ENCODE data around the gene UBE4B. TPM values are rescaled to one million over a fixed set of nuclear protein-coding genes. Genes with fewer than 3 reads are reported as not detected.

UBE4B gene
- total RNA-seq, result 28.1 and 32.6 TPM in 2 replicates

DNA sequence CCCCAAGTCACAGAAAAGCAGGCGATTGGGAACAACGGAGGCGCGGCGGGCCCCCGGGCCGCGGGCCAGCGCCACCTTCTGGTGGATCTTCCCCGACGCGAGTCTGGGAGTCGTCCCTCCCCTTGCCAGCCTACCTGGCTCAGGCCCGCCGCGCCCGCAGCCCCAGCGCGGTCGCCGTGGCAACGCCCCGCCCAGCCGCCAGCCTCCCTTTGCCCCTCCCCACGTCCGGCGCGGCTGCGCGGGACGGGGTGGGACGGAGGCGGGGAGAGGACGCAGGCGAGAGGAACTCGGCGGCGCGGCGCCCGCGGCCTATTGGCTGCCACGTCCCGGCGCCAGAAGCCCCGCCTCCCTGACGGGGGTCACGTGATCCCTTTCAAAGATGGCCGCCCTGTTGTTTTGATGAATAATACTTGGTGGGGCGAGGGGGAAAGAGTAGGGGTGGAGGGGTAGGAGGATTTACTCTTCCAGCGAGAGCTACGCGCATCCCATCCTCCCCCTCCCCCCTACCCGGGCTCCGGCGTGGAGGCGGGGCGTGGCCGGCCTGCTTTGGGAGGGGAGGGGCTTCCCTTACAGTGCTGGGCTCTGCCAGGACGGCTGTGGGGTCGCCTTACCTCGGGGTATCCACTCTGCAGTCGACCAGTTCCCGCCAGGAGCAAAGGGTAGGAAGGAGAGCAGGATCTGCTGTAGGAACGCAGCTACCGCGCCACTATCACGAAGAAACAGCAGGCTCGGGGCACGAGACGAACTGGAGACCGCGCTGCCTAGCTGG, at the start of gene UBE4B:
TSS of gene UBE4B (plus strand) at position 369 of the 769 bp plus-strand sequence. CDS start 713 bp downstream, outside the sequence.

DNA sequence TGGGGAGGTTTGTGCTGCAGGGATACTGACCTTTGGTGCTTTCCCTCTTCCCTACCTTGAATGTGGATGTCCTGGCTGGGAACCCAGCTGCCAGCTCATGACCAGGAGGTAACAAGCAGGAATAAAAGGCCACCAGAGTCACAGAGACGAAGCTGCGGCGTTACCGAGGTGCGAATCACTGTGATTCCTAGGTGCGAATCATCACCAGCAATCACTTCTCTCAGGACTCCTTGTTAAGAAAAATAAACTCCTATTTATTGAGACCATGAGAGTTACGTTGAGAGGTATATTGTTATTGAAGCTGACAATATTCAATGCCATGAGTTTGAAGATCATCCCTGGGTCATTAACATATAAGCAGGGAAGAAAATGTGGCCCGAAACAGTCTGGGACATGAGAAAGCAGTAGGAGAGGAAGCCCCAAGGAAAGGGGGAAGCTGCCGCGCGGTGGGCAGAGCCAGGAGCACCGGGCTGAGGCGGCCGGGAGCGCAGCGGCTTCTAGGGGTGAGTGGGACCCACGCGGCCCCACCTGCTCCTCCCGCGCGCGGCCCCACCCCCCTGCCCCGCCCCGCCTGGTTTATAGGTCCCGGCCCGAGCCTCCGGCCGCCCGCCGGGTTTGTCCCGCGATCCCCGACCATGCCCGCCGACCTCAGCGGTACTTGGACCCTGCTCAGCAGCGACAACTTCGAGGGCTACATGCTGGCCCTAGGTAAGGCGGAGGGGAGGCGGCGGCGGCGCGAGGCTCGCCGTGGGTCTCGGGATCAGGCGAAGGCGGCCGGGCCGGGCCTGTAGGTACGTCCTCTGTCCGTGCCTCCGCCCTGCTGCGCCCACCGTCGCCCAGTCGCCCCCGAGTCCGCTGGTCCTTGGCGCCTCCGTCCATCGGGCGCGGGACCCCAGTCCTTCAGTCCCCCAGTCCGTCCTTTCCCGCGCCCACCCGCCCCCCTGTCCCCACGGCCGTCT, 35.9 kb upstream of the UBE4B start, which contains the start of gene RBP7:
TSS of gene RBP7 (plus strand) at position 605 of the 959 bp plus-strand sequence. CDS start at position 636, 31 bp downstream.

DNA sequence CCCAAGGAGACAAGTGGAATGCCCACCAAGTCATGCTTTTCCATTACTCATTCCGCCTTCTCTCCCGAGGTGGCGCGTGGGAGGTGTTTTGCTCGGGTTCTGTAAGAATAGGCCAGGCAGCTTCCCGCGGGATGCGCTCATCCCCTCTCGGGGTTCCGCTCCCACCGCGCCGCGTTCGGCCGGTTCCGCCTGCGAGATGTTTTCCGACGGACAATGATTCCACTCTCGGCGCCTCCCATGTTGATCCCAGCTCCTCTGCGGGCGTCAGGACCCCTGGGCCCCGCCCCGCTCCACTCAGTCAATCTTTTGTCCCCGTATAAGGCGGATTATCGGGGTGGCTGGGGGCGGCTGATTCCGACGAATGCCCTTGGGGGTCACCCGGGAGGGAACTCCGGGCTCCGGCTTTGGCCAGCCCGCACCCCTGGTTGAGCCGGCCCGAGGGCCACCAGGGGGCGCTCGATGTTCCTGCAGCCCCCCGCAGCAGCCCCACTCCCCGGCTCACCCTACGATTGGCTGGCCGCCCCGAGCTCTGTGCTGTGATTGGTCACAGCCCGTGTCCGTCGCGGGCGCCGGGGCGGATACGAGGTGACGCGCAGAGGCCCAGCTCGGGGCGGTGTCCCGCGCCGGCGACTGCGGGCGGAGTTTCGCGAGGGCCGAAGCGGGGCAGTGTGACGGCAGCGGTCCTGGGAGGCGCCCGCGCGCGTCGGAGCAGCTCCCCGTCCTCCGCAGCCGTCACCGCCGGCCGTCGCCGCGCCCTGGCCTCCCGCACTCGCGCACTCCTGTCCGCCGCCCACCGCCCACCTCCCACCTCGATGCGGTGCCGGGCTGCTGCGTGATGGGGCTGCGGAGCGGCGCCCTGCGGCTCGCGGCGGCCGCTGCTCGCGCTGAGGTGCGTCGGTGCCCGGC, 177.4 kb downstream of the UBE4B start, which contains the start of gene KIF1B:
TSS of gene KIF1B (plus strand) at position 666 of the 906 bp plus-strand sequence. CDS start 21,759 bp downstream, outside the sequence.

Other genes starting within 250 kb of the UBE4B start
- 114 and 157 TPM in 2 replicates for gene CLSTN1, start 209.0 kb upstream of the UBE4B start, total RNA-seq
- 83.1 and 93.7 TPM in 2 replicates for gene CTNNBIP1, start 122.7 kb upstream of the UBE4B start, total RNA-seq
- gene LZIC, start 89.6 kb upstream of the UBE4B start, total RNA-seq, result 25.5 and 26.9 TPM in 2 replicates
- gene NMNAT1, start 89.5 kb upstream of the UBE4B start, total RNA-seq, result 9.5 and 10.5 TPM in 2 replicates
- 0.78 TPM in 1 of 2 replicates, not detected in the other for gene RBP7, start 35.7 kb upstream of the UBE4B start, total RNA-seq
- gene KIF1B, start 177.6 kb downstream of the UBE4B start, total RNA-seq, result 15.1 and 23.0 TPM in 2 replicates

Data from airway epithelial cell (primary cell).